Thyroid gland (tissue), 4 donors: Measurements from ENCODE around the gene DIS3L2.

ENCODE experiments used
- CTCF ChIP-seq, 6 experiments: fragments of 200-600 bp in 3 of 6; fragments of 450-650 bp in 3 of 6; sonication (generic) in 3 of 6; IDR thresholded peaks; one replicate each; pipeline ENCODE4 v1.5.1; 2016 to 2019; ENCODE audit warnings: antibody characterized with exemption in 6 of 6, mild to moderate bottlenecking in 2 of 6, inconsistent platforms in 1 of 6, moderate library complexity in 1 of 6
- POLR2A ChIP-seq, 2 donors: fragments of 450-650 bp; IDR thresholded peaks; one replicate each; pipeline ENCODE4 v1.6.1; 2017; ENCODE audit warnings: antibody characterized with exemption in 2 of 2, mild to moderate bottlenecking in 2 of 2, moderate library complexity in 1 of 2

- no peak for TF ChIP-seq CTCF (IDR thresholded peaks at IDR 0.05)
- no peak for TF ChIP-seq POLR2A (IDR thresholded peaks at IDR 0.05)
These were observed 47.3 kb upstream of the DIS3L2 start for GRCh38 chr2:231914077-231914690.
